Peyer's patch (tissue), 4 donors: ENCODE data around the gene GAS2L1.

Experiments
- POLR2A ChIP-seq, 2 donors: fragments of 450-650 bp; IDR thresholded peaks; one replicate each; pipeline ENCODE4 v1.5.1; 2017; ENCODE audit warnings: antibody characterized with exemption in 2 of 2, mild to moderate bottlenecking in 2 of 2, moderate library complexity in 2 of 2
- TF ChIP-seq, protein P1 (sequence below), 6 experiments: fragments of 450-650 bp in 4 of 6; fragments of 200-600 bp in 2 of 6; sonication (generic) in 1 of 6; IDR thresholded peaks; one replicate each; pipeline ENCODE4 v1.5.1; 2017 to 2019; ENCODE audit warnings: antibody characterized with exemption in 6 of 6, mild to moderate bottlenecking in 3 of 6, moderate library complexity in 1 of 6

DNA sequence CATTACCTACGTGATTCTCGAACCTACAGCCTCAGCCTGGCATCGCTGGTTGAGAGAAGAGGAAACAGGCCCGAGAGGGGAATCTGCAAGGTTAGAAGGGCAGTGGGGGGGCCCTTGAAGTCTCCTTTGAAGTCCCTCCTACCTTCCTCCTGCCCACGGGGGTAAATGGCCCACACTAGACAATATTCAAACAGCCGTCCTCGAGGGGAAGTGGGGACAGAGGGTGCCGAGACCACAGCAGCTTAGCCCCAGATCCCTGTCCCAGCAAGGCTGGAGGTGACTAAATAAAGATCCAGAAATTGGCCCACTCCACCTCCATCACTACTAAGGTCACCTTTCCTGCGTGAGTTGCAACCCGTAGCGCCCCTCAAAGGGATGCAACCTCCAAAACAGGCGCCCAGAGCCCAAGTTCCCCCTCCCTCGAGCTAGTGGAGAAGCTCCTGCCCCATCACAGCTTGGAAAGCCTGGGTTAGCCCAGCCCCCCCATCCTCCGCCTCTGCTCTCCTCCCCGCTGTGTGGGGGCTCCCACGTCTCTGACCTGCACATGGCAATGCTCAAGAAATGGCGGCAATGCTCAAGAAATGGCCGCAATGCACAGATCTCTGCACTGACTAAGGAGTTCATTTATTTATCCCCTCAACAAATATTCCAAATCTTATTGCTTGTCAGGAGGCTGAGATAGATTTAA, 9.8 kb downstream of the GAS2L1 start:
- TF ChIP-seq, protein P1, sequence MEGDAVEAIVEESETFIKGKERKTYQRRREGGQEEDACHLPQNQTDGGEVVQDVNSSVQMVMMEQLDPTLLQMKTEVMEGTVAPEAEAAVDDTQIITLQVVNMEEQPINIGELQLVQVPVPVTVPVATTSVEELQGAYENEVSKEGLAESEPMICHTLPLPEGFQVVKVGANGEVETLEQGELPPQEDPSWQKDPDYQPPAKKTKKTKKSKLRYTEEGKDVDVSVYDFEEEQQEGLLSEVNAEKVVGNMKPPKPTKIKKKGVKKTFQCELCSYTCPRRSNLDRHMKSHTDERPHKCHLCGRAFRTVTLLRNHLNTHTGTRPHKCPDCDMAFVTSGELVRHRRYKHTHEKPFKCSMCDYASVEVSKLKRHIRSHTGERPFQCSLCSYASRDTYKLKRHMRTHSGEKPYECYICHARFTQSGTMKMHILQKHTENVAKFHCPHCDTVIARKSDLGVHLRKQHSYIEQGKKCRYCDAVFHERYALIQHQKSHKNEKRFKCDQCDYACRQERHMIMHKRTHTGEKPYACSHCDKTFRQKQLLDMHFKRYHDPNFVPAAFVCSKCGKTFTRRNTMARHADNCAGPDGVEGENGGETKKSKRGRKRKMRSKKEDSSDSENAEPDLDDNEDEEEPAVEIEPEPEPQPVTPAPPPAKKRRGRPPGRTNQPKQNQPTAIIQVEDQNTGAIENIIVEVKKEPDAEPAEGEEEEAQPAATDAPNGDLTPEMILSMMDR (IDR thresholded peaks at IDR 0.05) = no peak
- no peak for TF ChIP-seq POLR2A (IDR thresholded peaks at IDR 0.05)
